Type B pancreatic cell (in vitro differentiated cells): ENCODE results near the gene TMX3. TPM values are rescaled to one million over a fixed set of nuclear protein-coding genes. Genes with fewer than 3 reads are reported as not detected.
A peak's percentile ranks its signal among the peaks of the same experiment; 100 is the strongest.

ENCODE experiments used
- DNase-seq: peaks from one replicate; pipeline ENCODE4 v3.0.0; 2021; ENCODE audit warnings: mixed read lengths; ENCODE audit not compliant: unreplicated experiment; ENCODE audit errors: extremely low spot score
- H3K27ac Mint-ChIP-seq: 2 replicates; pipeline ENCODE4 v1.8.0; 2021; ENCODE audit warnings: mild to moderate bottlenecking, mixed read lengths
- H3K27me3 Mint-ChIP-seq: 2 replicates; pipeline ENCODE4 v1.8.0; 2021; ENCODE audit warnings: mixed read lengths
- H3K36me3 Mint-ChIP-seq: 2 replicates; pipeline ENCODE4 v1.8.0; 2021; ENCODE audit warnings: mixed read lengths
- H3K4me1 Mint-ChIP-seq: one replicate; pipeline ENCODE4 v1.8.0; 2021; ENCODE audit warnings: mixed read lengths; ENCODE audit not compliant: unreplicated experiment
- H3K4me3 Mint-ChIP-seq: 2 replicates; pipeline ENCODE4 v1.8.0; 2021; ENCODE audit warnings: mild to moderate bottlenecking, mixed read lengths
- H3K9me3 Mint-ChIP-seq: 2 replicates; pipeline ENCODE4 v1.8.0; 2021; ENCODE audit warnings: mixed read lengths
- CTCF ChIP-seq: fragments of 200-600 bp; sonication (generic); conservative IDR thresholded peaks from 2 replicates; pipeline ENCODE4 v1.5.0; 2021; ENCODE audit warnings: antibody characterized with exemption, mild to moderate bottlenecking
- total RNA-seq: library from RNA; stranded (reverse); gene quantifications from 2 replicates; pipeline ENCODE4 v1.2.1, GENCODE V29; 2021; ENCODE audit warnings: low replicate concordance

TMX3 gene
- total RNA-seq, 1 donor from 2014 or later, result 42.0 TPM

- no peaks in the 10 kb centered on the region for H3K36me3 Mint-ChIP-seq
- no peak for DNase-seq
- no peak for TF ChIP-seq CTCF
- H3K27ac Mint-ChIP-seq, result no peak overlapping the region
- H3K27me3 Mint-ChIP-seq, result peaks cover 3% of the 10 kb centered on the region
- no peaks in the 10 kb centered on the region for H3K9me3 Mint-ChIP-seq
- peaks cover 18% of the 10 kb centered on the region for H3K4me1 Mint-ChIP-seq
- H3K4me3 Mint-ChIP-seq, result no peak overlapping the region
These were observed 27.3 kb upstream of the TMX3 start for GRCh38 chr18:68742206-68742605.

- H3K27me3 Mint-ChIP-seq, result peaks cover 3% of the 10 kb centered on the region
- TF ChIP-seq CTCF, result no peak
- no peak overlapping the region for H3K4me3 Mint-ChIP-seq
- H3K27ac Mint-ChIP-seq, result no peak overlapping the region
- DNase-seq, result no peak
- no peaks in the 10 kb centered on the region for H3K36me3 Mint-ChIP-seq
- no peaks in the 10 kb centered on the region for H3K9me3 Mint-ChIP-seq
- H3K4me1 Mint-ChIP-seq, result peaks cover 18% of the 10 kb centered on the region
These were observed 26.1 kb upstream of the TMX3 start for GRCh38 chr18:68740966-68741365.

- H3K4me3 Mint-ChIP-seq, result no peak overlapping the region
- peaks cover 8% of the 10 kb centered on the region for H3K27me3 Mint-ChIP-seq
- TF ChIP-seq CTCF, result no peak
- H3K4me1 Mint-ChIP-seq, result peaks cover 14% of the 10 kb centered on the region
- H3K27ac Mint-ChIP-seq, result no peak overlapping the region
- no peaks in the 10 kb centered on the region for H3K36me3 Mint-ChIP-seq
- DNase-seq, result no peak
- no peaks in the 10 kb centered on the region for H3K9me3 Mint-ChIP-seq
These were observed 24.6 kb upstream of the TMX3 start for GRCh38 chr18:68739462-68739861.

GRCh38 chr18:68738564-68738963 lies 23.7 kb upstream of the TMX3 start:
- Mint-ChIP-seq H3K9me3 (no peaks in the 10 kb centered on the region), H3K27ac (no peak overlapping the region), H3K4me3 (no peak overlapping the region), H3K27me3 (peaks cover 11% of the 10 kb centered on the region), H3K36me3 (no peaks in the 10 kb centered on the region), H3K4me1 (peaks cover 13% of the 10 kb centered on the region)
- DNase-seq, result no peak
- TF ChIP-seq CTCF, result no peak

- H3K27ac Mint-ChIP-seq, result no peak overlapping the region
- no peaks in the 10 kb centered on the region for H3K36me3 Mint-ChIP-seq
- TF ChIP-seq CTCF, result peak; percentile 82
- H3K4me3 Mint-ChIP-seq, result no peak overlapping the region
- H3K9me3 Mint-ChIP-seq, result no peaks in the 10 kb centered on the region
- peaks cover 5% of the 10 kb centered on the region for H3K4me1 Mint-ChIP-seq
- DNase-seq, result no peak
- H3K27me3 Mint-ChIP-seq, result peaks cover 17% of the 10 kb centered on the region
These were observed 20.8 kb upstream of the TMX3 start for GRCh38 chr18:68735483-68736343.
